Measurements from ENCODE around the gene POLR1G. TPM values are rescaled to one million over a fixed set of nuclear protein-coding genes. Genes with fewer than 3 reads are reported as not detected.
A peak's percentile ranks its signal among the peaks of the same experiment; 100 is the strongest.

Gene POLR1G
- polyA plus RNA-seq, 5 donors, result 2.8 to 5.5 (median 3.6) TPM

- peak; percentile 93 to 94 for DNase-seq
Measured at GRCh38 chr19:45444318-45445041, 38.0 kb downstream of the POLR1G start.

- DNase-seq, result no peak
Measured at GRCh38 chr19:45445139-45445538, 38.7 kb downstream of the POLR1G start.

DNA sequence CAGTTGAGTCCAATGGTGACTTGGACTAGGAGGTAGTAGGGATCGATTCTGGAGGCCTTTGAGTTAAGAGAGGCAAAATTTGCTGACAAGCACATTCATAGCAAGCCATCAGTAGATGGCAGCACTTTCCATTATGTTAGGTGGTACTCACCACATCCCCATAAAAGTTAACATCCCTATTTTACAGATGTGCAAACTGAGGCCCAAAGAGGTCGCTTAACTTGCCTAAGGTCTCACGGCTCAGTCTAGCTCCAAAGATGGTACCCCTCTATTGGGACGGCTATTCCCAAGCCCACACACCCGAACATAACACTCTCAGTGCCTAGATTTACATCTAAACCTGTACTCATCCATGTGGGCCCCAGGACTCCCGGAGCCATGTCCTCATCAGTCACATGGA is 39.9 kb downstream of the POLR1G start:
- no peak for DNase-seq

- no peak for DNase-seq
Measured at GRCh38 chr19:45446944-45447343, 40.5 kb downstream of the POLR1G start.

DNA sequence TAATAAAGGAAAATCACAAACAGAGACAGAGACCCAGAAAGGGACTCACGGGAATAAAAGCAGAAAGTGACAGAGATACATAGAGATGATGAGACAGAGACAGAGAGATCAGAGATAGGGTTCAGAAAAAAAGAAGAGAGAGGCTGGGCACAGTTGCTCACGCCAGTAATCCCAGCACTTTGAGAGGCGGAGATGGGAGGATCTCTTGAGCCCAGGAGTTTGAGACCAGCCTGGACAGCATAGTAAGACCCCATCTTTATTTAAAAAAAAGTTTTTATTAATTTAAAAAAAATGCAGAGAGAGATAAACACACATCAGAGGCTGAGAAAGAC is 41.9 kb downstream of the POLR1G start:
- no peak for DNase-seq

- no peak for DNase-seq
Measured at GRCh38 chr19:45448887-45449299, 42.4 kb downstream of the POLR1G start.

GRCh38 chr19:45450012-45450333 is 43.5 kb downstream of the POLR1G start:
- no peak for DNase-seq

DNA sequence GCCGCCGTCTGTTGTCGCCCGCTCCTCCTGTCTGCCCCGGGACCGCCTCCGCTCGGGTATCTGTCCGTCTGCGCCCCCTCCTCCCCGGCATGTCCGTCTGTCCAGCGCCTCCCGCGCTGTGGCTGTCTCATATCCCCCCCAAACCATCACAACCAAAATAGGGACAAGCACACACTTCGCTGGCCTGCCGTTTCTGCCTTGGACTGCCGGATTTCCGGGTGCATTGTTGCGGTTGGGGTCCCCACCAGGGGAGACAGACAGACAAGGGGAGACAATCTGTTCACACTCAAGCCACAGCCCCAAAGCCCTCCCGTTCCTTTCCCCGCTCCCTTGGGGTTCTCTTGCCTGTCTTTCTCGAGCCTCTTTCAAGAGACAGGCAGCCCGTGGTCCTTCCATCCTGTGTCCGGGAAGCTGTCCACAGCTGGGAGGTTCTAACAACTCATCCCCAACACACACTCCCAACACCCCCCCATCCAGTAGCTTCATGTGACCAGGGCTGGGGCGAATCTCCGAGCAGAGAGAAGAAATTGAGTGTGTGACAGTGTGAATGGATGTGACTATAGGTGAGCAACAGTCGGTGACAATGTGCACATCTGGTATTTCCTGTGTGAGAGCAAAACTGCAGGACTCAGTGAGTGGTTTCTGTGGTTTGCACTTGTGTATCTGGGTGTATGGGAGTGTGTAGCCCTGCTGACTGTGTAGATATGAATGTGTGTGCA is 44.8 kb downstream of the POLR1G start:
- DNase-seq, result peak in 1 of 2 donors; percentile 56

GRCh38 chr19:45451850-45452387 is 45.5 kb downstream of the POLR1G start:
- DNase-seq, result no peak

- DNase-seq, result peak; percentile 87 to 89
Measured at GRCh38 chr19:45455707-45456499, 49.5 kb downstream of the POLR1G start.

DNA sequence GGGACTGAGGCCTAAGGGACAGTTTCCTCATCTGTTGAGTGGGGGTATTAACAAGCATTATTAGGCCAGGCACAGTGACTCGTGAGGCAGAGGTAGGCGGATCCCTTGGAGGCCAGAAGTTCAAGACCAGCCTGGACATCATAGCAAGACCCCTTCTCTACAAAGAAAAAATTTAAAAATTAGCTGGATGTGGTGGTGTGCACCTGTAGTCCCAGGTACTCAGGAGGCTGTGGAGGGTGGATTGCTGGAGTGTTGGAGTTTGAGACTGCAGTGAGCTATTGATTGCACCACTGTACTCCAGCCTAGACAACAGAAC is 50.0 kb downstream of the POLR1G start:
- DNase-seq, result no peak

GRCh38 chr19:45457776-45458175 is 51.3 kb downstream of the POLR1G start:
- DNase-seq, result no peak

Other genes starting within 250 kb of the POLR1G start
- gene NKPD1, start 245.7 kb upstream of the POLR1G start, polyA plus RNA-seq (ENCODE audit: insufficient read depth in 1 of 5, insufficient read length in 5 of 5, low replicate concordance in 1 of 5), result under 1 TPM; 0.10 to 0.19 (median 0.12) TPM
- gene TRAPPC6A, start 228.4 kb upstream of the POLR1G start, polyA plus RNA-seq (ENCODE audit: insufficient read depth in 1 of 5, insufficient read length in 5 of 5, low replicate concordance in 1 of 5), result 10 to 100 TPM; 18.7 to 37.7 (median 24.4) TPM
- gene BLOC1S3, start 227.9 kb upstream of the POLR1G start, polyA plus RNA-seq (ENCODE audit: insufficient read depth in 1 of 5, insufficient read length in 5 of 5, low replicate concordance in 1 of 5), result 10 to 100 TPM in 3 of 5 donors, 1 to 10 TPM in 2; 8.3 to 12.7 (median 11.5) TPM
- gene EXOC3L2, start 161.2 kb upstream of the POLR1G start, polyA plus RNA-seq (ENCODE audit: insufficient read depth in 1 of 5, insufficient read length in 5 of 5, low replicate concordance in 1 of 5), result 1 to 10 TPM in 4 of 5 donors, under 1 TPM in 1; 0.84 to 2.8 (median 1.5) TPM
- gene MARK4, start 155.4 kb upstream of the POLR1G start, polyA plus RNA-seq (ENCODE audit: insufficient read depth in 1 of 5, insufficient read length in 5 of 5, low replicate concordance in 1 of 5), result 10 to 100 TPM; 24.9 to 40.4 (median 38.9) TPM
- gene CKM, start 83.8 kb upstream of the POLR1G start, polyA plus RNA-seq (ENCODE audit: insufficient read depth in 1 of 5, insufficient read length in 5 of 5, low replicate concordance in 1 of 5), result 100 to 1,000 TPM in 1 of 5 donors, 1 to 10 TPM in 2, under 1 TPM in 2; 0.23 to 137 (median 1.3) TPM
- 1 to 10 TPM in 1 of 5 donors, under 1 TPM in 4; 0.34 to 1.2 (median 0.65) TPM for gene KLC3, start 65.9 kb upstream of the POLR1G start, polyA plus RNA-seq (ENCODE audit: insufficient read depth in 1 of 5, insufficient read length in 5 of 5, low replicate concordance in 1 of 5)
- 10 to 100 TPM; 27.8 to 35.8 (median 32.2) TPM for gene ERCC2, start 36.1 kb upstream of the POLR1G start, polyA plus RNA-seq (ENCODE audit: insufficient read depth in 1 of 5, insufficient read length in 5 of 5, low replicate concordance in 1 of 5)
- 10 to 100 TPM; 11.2 to 20.0 (median 13.6) TPM for gene PPP1R13L, start 1.6 kb upstream of the POLR1G start, polyA plus RNA-seq (ENCODE audit: insufficient read depth in 1 of 5, insufficient read length in 5 of 5, low replicate concordance in 1 of 5)
- gene ERCC1, start 17.3 kb downstream of the POLR1G start, polyA plus RNA-seq (ENCODE audit: insufficient read depth in 1 of 5, insufficient read length in 5 of 5, low replicate concordance in 1 of 5), result 100 to 1,000 TPM in 1 of 5 donors, 10 to 100 TPM in 4; 77.2 to 123 (median 93.4) TPM
- 100 to 1,000 TPM in 4 of 5 donors, 10 to 100 TPM in 1; 15.5 to 269 (median 169) TPM for gene FOSB, start 61.4 kb downstream of the POLR1G start, polyA plus RNA-seq (ENCODE audit: insufficient read depth in 1 of 5, insufficient read length in 5 of 5, low replicate concordance in 1 of 5)
- gene RTN2, start 90.4 kb downstream of the POLR1G start, polyA plus RNA-seq (ENCODE audit: insufficient read depth in 1 of 5, insufficient read length in 5 of 5, low replicate concordance in 1 of 5), result 10 to 100 TPM; 10.1 to 14.7 (median 11.2) TPM
- under 1 TPM; 0.15 to 0.49 (median 0.28) TPM for gene PPM1N, start 91.8 kb downstream of the POLR1G start, polyA plus RNA-seq (ENCODE audit: insufficient read depth in 1 of 5, insufficient read length in 5 of 5, low replicate concordance in 1 of 5)
- gene VASP, start 100.8 kb downstream of the POLR1G start, polyA plus RNA-seq (ENCODE audit: insufficient read depth in 1 of 5, insufficient read length in 5 of 5, low replicate concordance in 1 of 5), result 10 to 100 TPM; 47.8 to 59.7 (median 57.2) TPM
- 1 to 10 TPM; 5.8 to 9.4 (median 6.0) TPM for gene OPA3, start 178.2 kb downstream of the POLR1G start, polyA plus RNA-seq (ENCODE audit: insufficient read depth in 1 of 5, insufficient read length in 5 of 5, low replicate concordance in 1 of 5)
- 1 to 10 TPM; 2.5 to 5.3 (median 3.7) TPM for gene GPR4, start 195.6 kb downstream of the POLR1G start, polyA plus RNA-seq (ENCODE audit: insufficient read depth in 1 of 5, insufficient read length in 5 of 5, low replicate concordance in 1 of 5)
- 10 to 100 TPM; 24.3 to 31.4 (median 29.8) TPM for gene EML2, start 232.8 kb downstream of the POLR1G start, polyA plus RNA-seq (ENCODE audit: insufficient read depth in 1 of 5, insufficient read length in 5 of 5, low replicate concordance in 1 of 5)

Data from right lung (tissue), 5 donors.